ENCODE results near the gene CHD9NB. TPM values are rescaled to one million over a fixed set of nuclear protein-coding genes. Genes with fewer than 3 reads are reported as not detected.

Gene CHD9NB
- polyA plus RNA-seq, 3 donors: 9.0 to 11.6 (median 9.9) TPM

GRCh38 chr16:53036066-53036465, 16.6 kb downstream of the CHD9NB start:
- no peak for DNase-seq (ENCODE audit: low read depth in 3 of 3, low spot score in 2 of 3)

GRCh38 chr16:53035176-53035942, 17.3 kb downstream of the CHD9NB start:
- no peak for DNase-seq (ENCODE audit: low read depth in 3 of 3, low spot score in 2 of 3)

- no peak for DNase-seq (ENCODE audit: low read depth in 3 of 3, low spot score in 2 of 3)
Measured at GRCh38 chr16:53034306-53034705, 18.4 kb downstream of the CHD9NB start.

- no peak for DNase-seq (ENCODE audit: low read depth in 3 of 3, low spot score in 2 of 3)
Measured at GRCh38 chr16:53031323-53031942, 21.3 kb downstream of the CHD9NB start.

- no peak for DNase-seq (ENCODE audit: low read depth in 3 of 3, low spot score in 2 of 3)
Measured at GRCh38 chr16:53029971-53030370, 22.7 kb downstream of the CHD9NB start.

GRCh38 chr16:53024045-53024444, 28.7 kb downstream of the CHD9NB start:
- no peak for DNase-seq (ENCODE audit: low read depth in 3 of 3, low spot score in 2 of 3)

GRCh38 chr16:53022374-53022773, 30.3 kb downstream of the CHD9NB start:
- no peak for DNase-seq (ENCODE audit: low read depth in 3 of 3, low spot score in 2 of 3)

GRCh38 chr16:53018834-53019416, 33.8 kb downstream of the CHD9NB start:
- DNase-seq (ENCODE audit: low read depth in 3 of 3, low spot score in 2 of 3): no peak

- no peak for DNase-seq (ENCODE audit: low read depth in 3 of 3, low spot score in 2 of 3)
Measured at GRCh38 chr16:53014287-53014686, 38.4 kb downstream of the CHD9NB start.

GRCh38 chr16:53007095-53007494, 45.6 kb downstream of the CHD9NB start:
- no peak for DNase-seq (ENCODE audit: low read depth in 3 of 3, low spot score in 2 of 3)

GRCh38 chr16:52997922-52998321, 54.8 kb downstream of the CHD9NB start:
- DNase-seq (ENCODE audit: low read depth in 3 of 3, low spot score in 2 of 3): no peak

GRCh38 chr16:52994942-52995341, 57.8 kb downstream of the CHD9NB start:
- DNase-seq (ENCODE audit: low read depth in 3 of 3, low spot score in 2 of 3): no peak

- DNase-seq (ENCODE audit: low read depth in 3 of 3, low spot score in 2 of 3): no peak
Measured at GRCh38 chr16:52993179-52993578, 59.5 kb downstream of the CHD9NB start.

- DNase-seq (ENCODE audit: low read depth in 3 of 3, low spot score in 2 of 3): no peak
Measured at GRCh38 chr16:52991572-52991971, 61.1 kb downstream of the CHD9NB start.

Other genes with a start within 250 kb of the CHD9NB start
- 10 to 100 TPM; 49.8 to 66.6 (median 58.6) TPM for gene CHD9, start 2.1 kb upstream of the CHD9NB start, polyA plus RNA-seq (ENCODE audit: insufficient read length in 3 of 3)